Measurements from ENCODE around the gene SH2D4B. TPM values are rescaled to one million over a fixed set of nuclear protein-coding genes. Genes with fewer than 3 reads are reported as not detected.

The SH2D4B gene
- total RNA-seq, 2 experiments from 2014 or later = 0.16 to 0.31 TPM

GRCh38 chr10:80535671-80536360 is 1.9 kb upstream of the SH2D4B start:
- peak overlapping the region; percentile 73 for H3K4me3 ChIP-seq (ENCODE audit: low read length)
- peaks cover 4% of the 10 kb centered on the region for H3K36me3 Mint-ChIP-seq (ENCODE audit: low read depth)
- H3K27ac ChIP-seq (ENCODE audit: low read depth in 1 of 2, low read length in 2 of 2) = peak overlapping the region; percentile 73 to 91
- H3K4me1 Mint-ChIP-seq (ENCODE audit: low read depth) = peaks cover 27% of the 10 kb centered on the region
- H3K36me3 ChIP-seq (ENCODE audit: insufficient read depth, low read length) = no peaks in the 10 kb centered on the region
- intact Hi-C loops (cut with DNase I, micrococcal nuclease) = loop anchor here in 1 of 2 experiments (2.0 kb wide), 1 partner anchor 47 kb away; no protein-coding TSS in a partner anchor
- TF ChIP-seq CTCF (IDR thresholded peaks at IDR 0.05) = peak; percentile 58
- peak; percentile 86 for ATAC-seq (ENCODE audit: poor library complexity)
- no peaks in the 10 kb centered on the region for H3K9me3 Mint-ChIP-seq
- DNase-seq = peak; percentile 52 to 91 (median 74)
- POLR2A ChIA-PET = interaction anchor here (1.0 to 1.7 kb wide), 3 partner anchors 8 to 128 kb away, joined by 4 read pairs; partner anchors contain the start of gene PRXL2A
- no peaks in the 10 kb centered on the region for H3K27me3 Mint-ChIP-seq
- CTCF ChIA-PET = interaction anchor here (0.7 to 1.2 kb wide), 4 partner anchors 9 to 158 kb away, joined by 3 to 4 read pairs (median 3); no protein-coding TSS in a partner anchor
- H3K27ac Mint-ChIP-seq = peak overlapping the region; percentile 99
- peaks cover 32% of the 10 kb centered on the region for H3K4me1 ChIP-seq (ENCODE audit: insufficient read depth, low read length)
- H3K27me3 ChIP-seq (ENCODE audit: control insufficient read depth in 1 of 2, insufficient read depth in 2 of 2, low read length in 2 of 2) = no peaks in the 10 kb centered on the region
- H3K9me3 ChIP-seq (ENCODE audit: control insufficient read depth in 1 of 2, insufficient read depth in 1 of 2, low read length in 2 of 2) = no peaks in the 10 kb centered on the region
- H3K4me3 Mint-ChIP-seq = peak overlapping the region; percentile 89

- ChIA-PET CTCF (interaction anchor here (0.7 to 1.2 kb wide), 4 partner anchors 10 to 158 kb away, joined by 3 to 4 read pairs (median 3); no protein-coding TSS in a partner anchor), POLR2A (interaction anchor here (0.7 to 1.7 kb wide), 4 partner anchors 8 to 129 kb away, joined by 3 to 4 read pairs (median 4); partner anchors contain the start of gene PRXL2A)
- intact Hi-C loops (cut with DNase I, micrococcal nuclease) = loop anchor here in 1 of 2 experiments (2.0 kb wide), 1 partner anchor 46 kb away; no protein-coding TSS in a partner anchor
- TF ChIP-seq CTCF (IDR thresholded peaks at IDR 0.05) = no peak
- H3K4me3 ChIP-seq (ENCODE audit: low read length) = peak overlapping the region; percentile 73
- Mint-ChIP-seq H3K4me1 (ENCODE audit: low read depth) (peaks cover 22% of the 10 kb centered on the region), H3K36me3 (ENCODE audit: low read depth) (peaks cover 4% of the 10 kb centered on the region), H3K4me3 (peak overlapping the region; percentile 89), H3K9me3 (no peaks in the 10 kb centered on the region), H3K27me3 (no peaks in the 10 kb centered on the region), H3K27ac (peak overlapping the region; percentile 99)
- peak overlapping the region; percentile 73 to 91 for H3K27ac ChIP-seq (ENCODE audit: low read depth in 1 of 2, low read length in 2 of 2)
- H3K36me3 ChIP-seq (ENCODE audit: insufficient read depth, low read length) = no peaks in the 10 kb centered on the region
- H3K4me1 ChIP-seq (ENCODE audit: insufficient read depth, low read length) = peaks cover 26% of the 10 kb centered on the region
- H3K27me3 ChIP-seq (ENCODE audit: control insufficient read depth in 1 of 2, insufficient read depth in 2 of 2, low read length in 2 of 2) = no peaks in the 10 kb centered on the region
- H3K9me3 ChIP-seq (ENCODE audit: control insufficient read depth in 1 of 2, insufficient read depth in 1 of 2, low read length in 2 of 2) = no peaks in the 10 kb centered on the region
- ATAC-seq (ENCODE audit: poor library complexity) (no peak), DNase-seq (peak in 1 of 14 experiments; percentile 29)
Observed at GRCh38 chr10:80536361-80536835, 1.3 kb upstream of the SH2D4B start.

- intact Hi-C loops (cut with DNase I, micrococcal nuclease) = loop anchor here in 1 of 2 experiments (2.0 kb wide), 1 partner anchor 46 kb away; no protein-coding TSS in a partner anchor
- ChIA-PET POLR2A (interaction anchor here (0.7 to 1.7 kb wide), 4 partner anchors 9 to 129 kb away, joined by 3 to 4 read pairs (median 4); partner anchors contain the start of gene PRXL2A), CTCF (interaction anchor here (1.0 kb wide), 1 partner anchor 126 kb away, joined by 3 read pairs; no protein-coding TSS in a partner anchor)
Observed at GRCh38 chr10:80537086-80537735, 491 bp upstream of the SH2D4B start.

More at GRCh38 chr10:80537086-80537735, 491 bp upstream of the SH2D4B start:
- no peak overlapping the region for H3K4me3 ChIP-seq (ENCODE audit: low read length)
- peaks cover 24% of the 10 kb centered on the region for H3K4me1 ChIP-seq (ENCODE audit: insufficient read depth, low read length)
- Mint-ChIP-seq H3K4me1 (ENCODE audit: low read depth) (peaks cover 13% of the 10 kb centered on the region), H3K27me3 (no peaks in the 10 kb centered on the region), H3K9me3 (no peaks in the 10 kb centered on the region), H3K36me3 (ENCODE audit: low read depth) (peaks cover 4% of the 10 kb centered on the region), H3K27ac (peak overlapping the region; percentile 99), H3K4me3 (peak overlapping the region; percentile 71)
- no peaks in the 10 kb centered on the region for H3K9me3 ChIP-seq (ENCODE audit: control insufficient read depth in 1 of 2, insufficient read depth in 1 of 2, low read length in 2 of 2)
- no peaks in the 10 kb centered on the region for H3K27me3 ChIP-seq (ENCODE audit: control insufficient read depth in 1 of 2, insufficient read depth in 2 of 2, low read length in 2 of 2)
- TF ChIP-seq CTCF (IDR thresholded peaks at IDR 0.05) = no peak
- ATAC-seq (ENCODE audit: poor library complexity) = no peak
- no peaks in the 10 kb centered on the region for H3K36me3 ChIP-seq (ENCODE audit: insufficient read depth, low read length)
- no peak overlapping the region for H3K27ac ChIP-seq (ENCODE audit: low read depth in 1 of 2, low read length in 2 of 2)
- peak in 1 of 14 experiments; percentile 26 for DNase-seq
